ENCODE measurements around the gene RAD23A.

RAD23A gene

GRCh38 chr19:12944104-12944674, 1.5 kb upstream of the RAD23A start:
- H3K36me3 ChIP-seq (ENCODE audit: control insufficient read depth in 1 of 2, insufficient read depth in 2 of 2, low read depth in 1 of 2, low read length in 2 of 2): peaks cover 66 to 78% of the 10 kb centered on the region in 2 experiments
- H3K9ac ChIP-seq (ENCODE audit: low read length): peak overlapping the region; percentile 57
- H3K9me3 ChIP-seq (ENCODE audit: control insufficient read depth, low read length): no peaks in the 10 kb centered on the region
- H3K14ac ChIP-seq (ENCODE audit: low read length in 2 of 2): no peak overlapping the region
- no peak overlapping the region for H2BK5ac ChIP-seq (ENCODE audit: low read depth, low read length, poor library complexity, severe bottlenecking)
- H3K4me1 ChIP-seq (ENCODE audit: control insufficient read depth, insufficient read depth, low read depth, low read length): peaks cover 34% of the 10 kb centered on the region
- no peak overlapping the region for H4K91ac ChIP-seq (ENCODE audit: low read length)
- H3K23ac ChIP-seq (ENCODE audit: low read length in 2 of 2): no peak overlapping the region
- no peak overlapping the region for H3K18ac ChIP-seq (ENCODE audit: low read depth in 1 of 2, low read length in 2 of 2)
- H4K8ac ChIP-seq (ENCODE audit: low read length): no peak overlapping the region
- H2AFZ ChIP-seq (ENCODE audit: low read depth, low read length): no peak overlapping the region
- H3K4me3 ChIP-seq (ENCODE audit: insufficient read depth in 1 of 2, low read depth in 1 of 2, low read length in 2 of 2): no peak overlapping the region
- H3K79me1 ChIP-seq (replicated peaks; ENCODE audit: low read length, poor library complexity, severe bottlenecking): peaks cover 7% of the 10 kb centered on the region
- H3K27me3 ChIP-seq (ENCODE audit: control insufficient read depth in 1 of 2, insufficient read depth in 1 of 2, low read length in 2 of 2): no peaks in the 10 kb centered on the region
- no peak overlapping the region for H3K4ac ChIP-seq (ENCODE audit: low read depth in 1 of 2, low read length in 2 of 2)
- H2AK5ac ChIP-seq (ENCODE audit: low read length, severe bottlenecking): no peak overlapping the region
- DNase-seq: no peak
- no peak overlapping the region for H2BK12ac ChIP-seq (ENCODE audit: low read length in 2 of 2)
- no CpG with 5 or more reads among the region's 2 CpGs for WGBS
- no peak overlapping the region for H3K4me2 ChIP-seq (ENCODE audit: low read length, poor library complexity, severe bottlenecking)
- no peak overlapping the region for H2BK15ac ChIP-seq (ENCODE audit: low read depth, poor library complexity, severe bottlenecking)
- H3K27ac ChIP-seq (ENCODE audit: low read length, poor library complexity, severe bottlenecking): peak overlapping the region; percentile 41
- no peak overlapping the region for H2BK120ac ChIP-seq (ENCODE audit: low read depth, low read length)

GRCh38 chr19:12946092-12946721, 545 bp downstream of the RAD23A start:
- Histone ChIP-seq H4K91ac (ENCODE audit: low read length) (peak overlapping the region; percentile 60), H2AK5ac (ENCODE audit: low read length, severe bottlenecking) (no peak overlapping the region), H3K36me3 (ENCODE audit: control insufficient read depth in 1 of 2, insufficient read depth in 2 of 2, low read depth in 1 of 2, low read length in 2 of 2) (peaks cover 69 to 78% of the 10 kb centered on the region in 2 experiments), H3K18ac (ENCODE audit: low read depth in 1 of 2, low read length in 2 of 2) (peak overlapping the region; percentile 35 to 92), H3K9me3 (ENCODE audit: control insufficient read depth, low read length) (no peaks in the 10 kb centered on the region), H2BK120ac (ENCODE audit: low read depth, low read length) (peak overlapping the region; percentile 92), H3K27me3 (ENCODE audit: control insufficient read depth in 1 of 2, insufficient read depth in 1 of 2, low read length in 2 of 2) (no peaks in the 10 kb centered on the region), H3K9ac (ENCODE audit: low read length) (peak overlapping the region; percentile 99), H2BK5ac (ENCODE audit: low read depth, low read length, poor library complexity, severe bottlenecking) (no peak overlapping the region), H3K4me1 (ENCODE audit: control insufficient read depth, insufficient read depth, low read depth, low read length) (peaks cover 20% of the 10 kb centered on the region), H3K23ac (ENCODE audit: low read length in 2 of 2) (peak overlapping the region in 1 of 2 experiments; percentile 3), H3K4me2 (ENCODE audit: low read length, poor library complexity, severe bottlenecking) (peak overlapping the region; percentile 86), H3K27ac (ENCODE audit: low read length, poor library complexity, severe bottlenecking) (peak overlapping the region; percentile 89), H3K14ac (ENCODE audit: low read length in 2 of 2) (no peak overlapping the region), H3K79me1 (replicated peaks; ENCODE audit: low read length, poor library complexity, severe bottlenecking) (peaks cover 15% of the 10 kb centered on the region), H2BK12ac (ENCODE audit: low read length in 2 of 2) (no peak overlapping the region), H3K4ac (ENCODE audit: low read depth in 1 of 2, low read length in 2 of 2) (peak overlapping the region in 1 of 2 experiments; percentile 72), H3K4me3 (ENCODE audit: insufficient read depth in 1 of 2, low read depth in 1 of 2, low read length in 2 of 2) (peak overlapping the region; percentile 72 to 97), H2AFZ (ENCODE audit: low read depth, low read length) (no peak overlapping the region), H4K8ac (ENCODE audit: low read length) (no peak overlapping the region), H2BK15ac (ENCODE audit: low read depth, poor library complexity, severe bottlenecking) (peak overlapping the region; percentile 52)
- under 1% methylated on average over 31 of the region's 40 CpGs for WGBS
- peak; percentile 88 for DNase-seq

GRCh38 chr19:12946731-12947496, 1.3 kb downstream of the RAD23A start:
- Histone ChIP-seq H2BK120ac (ENCODE audit: low read depth, low read length) (peak overlapping the region; percentile 39), H2AK5ac (ENCODE audit: low read length, severe bottlenecking) (no peak overlapping the region), H3K4ac (ENCODE audit: low read depth in 1 of 2, low read length in 2 of 2) (no peak overlapping the region), H4K91ac (ENCODE audit: low read length) (no peak overlapping the region), H2BK15ac (ENCODE audit: low read depth, poor library complexity, severe bottlenecking) (no peak overlapping the region), H3K14ac (ENCODE audit: low read length in 2 of 2) (no peak overlapping the region), H4K8ac (ENCODE audit: low read length) (no peak overlapping the region), H3K79me1 (replicated peaks; ENCODE audit: low read length, poor library complexity, severe bottlenecking) (peaks cover 17% of the 10 kb centered on the region), H3K9ac (ENCODE audit: low read length) (peak overlapping the region; percentile 99), H3K4me2 (ENCODE audit: low read length, poor library complexity, severe bottlenecking) (peak overlapping the region; percentile 86), H2BK5ac (ENCODE audit: low read depth, low read length, poor library complexity, severe bottlenecking) (no peak overlapping the region), H3K9me3 (ENCODE audit: control insufficient read depth, low read length) (no peaks in the 10 kb centered on the region), H3K4me1 (ENCODE audit: control insufficient read depth, insufficient read depth, low read depth, low read length) (peaks cover 16% of the 10 kb centered on the region), H3K23ac (ENCODE audit: low read length in 2 of 2) (no peak overlapping the region), H3K27me3 (ENCODE audit: control insufficient read depth in 1 of 2, insufficient read depth in 1 of 2, low read length in 2 of 2) (no peaks in the 10 kb centered on the region), H3K36me3 (ENCODE audit: control insufficient read depth in 1 of 2, insufficient read depth in 2 of 2, low read depth in 1 of 2, low read length in 2 of 2) (peaks cover 69 to 77% of the 10 kb centered on the region in 2 experiments), H3K18ac (ENCODE audit: low read depth in 1 of 2, low read length in 2 of 2) (no peak overlapping the region), H2AFZ (ENCODE audit: low read depth, low read length) (no peak overlapping the region), H2BK12ac (ENCODE audit: low read length in 2 of 2) (no peak overlapping the region), H3K4me3 (ENCODE audit: insufficient read depth in 1 of 2, low read depth in 1 of 2, low read length in 2 of 2) (peak overlapping the region in 1 of 2 experiments; percentile 97), H3K27ac (ENCODE audit: low read length, poor library complexity, severe bottlenecking) (peak overlapping the region; percentile 79)
- 51% methylated on average over 8 of the region's 14 CpGs for WGBS
- DNase-seq: no peak
